Stimulated activated CD4-positive, alpha-beta T cell treated with anti-CD3 and anti-CD28 coated beads, Interleukin-1b, Interleukin-23, amount 100 ng/mL, for 1 hour (primary cell): ENCODE results near the gene PLEKHA8.
"Not testable (repeated sequence)": the region's sequence is repeated elsewhere in the genome, so short reads cannot be mapped to it uniquely, and the experiment has no call there.

Experiments used
- DNase-seq, 2 donors: peaks; one replicate each; pipeline ENCODE4 v3.0.0-alpha.2; 2020; ENCODE audit warnings: low read depth in 2 of 2

Gene PLEKHA8

GRCh38 chr7:30022991-30023390, 5.2 kb upstream of the PLEKHA8 start:
- DNase-seq, result no peak

- DNase-seq, result no peak
Observed at GRCh38 chr7:30023524-30023923, 4.7 kb upstream of the PLEKHA8 start.

GRCh38 chr7:30026229-30027064, 1.8 kb upstream of the PLEKHA8 start, which contains the start of gene FKBP14:
TSS of gene FKBP14 (minus strand) at chr7:30026702. CDS start at chr7:30026508, 194 bp downstream.
- peak; percentile 69 to 74 for DNase-seq

- DNase-seq, result no peak
Observed at GRCh38 chr7:30027065-30027456, 1.2 kb upstream of the PLEKHA8 start.

- no peak for DNase-seq
Observed at GRCh38 chr7:30027740-30028215, 434 bp upstream of the PLEKHA8 start.

GRCh38 chr7:30028749-30029635, 780 bp downstream of the PLEKHA8 start:
- peak in 1 of 2 donors; percentile 1 for DNase-seq

GRCh38 chr7:30029696-30030095, 1.5 kb downstream of the PLEKHA8 start:
- no peak for DNase-seq

- no peak for DNase-seq
Observed at GRCh38 chr7:30032310-30033125, 4.3 kb downstream of the PLEKHA8 start.

- DNase-seq, result no peak
Observed at GRCh38 chr7:30034501-30034900, 6.3 kb downstream of the PLEKHA8 start.

- no peak for DNase-seq
Observed at GRCh38 chr7:30036220-30036619, 8.0 kb downstream of the PLEKHA8 start.

GRCh38 chr7:30038196-30038980, 10.2 kb downstream of the PLEKHA8 start:
- no peak for DNase-seq

GRCh38 chr7:30040938-30041337, 12.7 kb downstream of the PLEKHA8 start:
- DNase-seq, result no peak

- no peak for DNase-seq
Observed at GRCh38 chr7:30041526-30042269, 13.5 kb downstream of the PLEKHA8 start.

- no peak for DNase-seq
Observed at GRCh38 chr7:30046127-30046770, 18.0 kb downstream of the PLEKHA8 start.

- no peak for DNase-seq
Observed at GRCh38 chr7:30047124-30047523, 18.9 kb downstream of the PLEKHA8 start.

- DNase-seq, result no peak
Observed at GRCh38 chr7:30048582-30048981, 20.4 kb downstream of the PLEKHA8 start.

GRCh38 chr7:30049173-30049572, 21.0 kb downstream of the PLEKHA8 start:
- no peak for DNase-seq

- no peak for DNase-seq
Observed at GRCh38 chr7:30053068-30053467, 24.9 kb downstream of the PLEKHA8 start.

- DNase-seq, result no peak
Observed at GRCh38 chr7:30057741-30058140, 29.5 kb downstream of the PLEKHA8 start.

GRCh38 chr7:30061786-30062185, 33.6 kb downstream of the PLEKHA8 start:
- DNase-seq, result not testable (repeated sequence)
